NAMALWA (cell line): ENCODE measurements around the gene EPB41L3.
A peak's percentile ranks its signal among the peaks of the same experiment; 100 is the strongest.
"Not testable (repeated sequence)": the region's sequence is repeated elsewhere in the genome, so short reads cannot be mapped to it uniquely, and the experiment has no call there.

Source experiments
- DNase-seq: peaks from one replicate; pipeline ENCODE4 v3.0.0-alpha.2; 2015; ENCODE audit warnings: low spot score

The EPB41L3 gene

GRCh38 chr18:5543773-5544389 lies at the start of gene EPB41L3:
EPB41L3 (minus strand) TSS chr18:5543997; CDS start chr18:5489183, 54,814 bp downstream.
- no peak for DNase-seq

GRCh38 chr18:5588529-5588928 lies 44.7 kb upstream of the EPB41L3 start:
- no peak for DNase-seq

GRCh38 chr18:5585653-5586052 lies 41.9 kb upstream of the EPB41L3 start:
- DNase-seq = no peak

GRCh38 chr18:5584746-5585417 lies 41.1 kb upstream of the EPB41L3 start:
- DNase-seq = no peak

- no peak for DNase-seq
Measured at GRCh38 chr18:5582849-5583681, 39.3 kb upstream of the EPB41L3 start.

GRCh38 chr18:5582076-5582475 lies 38.3 kb upstream of the EPB41L3 start:
- DNase-seq = no peak

- no peak for DNase-seq
Measured at GRCh38 chr18:5574843-5575242, 31.0 kb upstream of the EPB41L3 start.

GRCh38 chr18:5571666-5572065 lies 27.9 kb upstream of the EPB41L3 start:
- DNase-seq = no peak

- not testable (repeated sequence) for DNase-seq
Measured at GRCh38 chr18:5570613-5571012, 26.8 kb upstream of the EPB41L3 start.

GRCh38 chr18:5568416-5568815 lies 24.6 kb upstream of the EPB41L3 start:
- no peak for DNase-seq

- no peak for DNase-seq
Measured at GRCh38 chr18:5558851-5559250, 15.1 kb upstream of the EPB41L3 start.

- DNase-seq = no peak
Measured at GRCh38 chr18:5556310-5556974, 12.6 kb upstream of the EPB41L3 start.

GRCh38 chr18:5554629-5555028 lies 10.8 kb upstream of the EPB41L3 start:
- DNase-seq = no peak

GRCh38 chr18:5546660-5547059 lies 2.9 kb upstream of the EPB41L3 start:
- DNase-seq = peak; percentile 18

GRCh38 chr18:5543036-5543680 lies 639 bp downstream of the EPB41L3 start:
- no peak for DNase-seq

- DNase-seq = no peak
Measured at GRCh38 chr18:5542515-5543035, 1.2 kb downstream of the EPB41L3 start.

GRCh38 chr18:5541644-5542043 lies 2.2 kb downstream of the EPB41L3 start:
- DNase-seq = no peak

- DNase-seq = no peak
Measured at GRCh38 chr18:5539391-5539790, 4.4 kb downstream of the EPB41L3 start.

GRCh38 chr18:5538544-5538943 lies 5.3 kb downstream of the EPB41L3 start:
- no peak for DNase-seq

GRCh38 chr18:5537860-5538259 lies 5.9 kb downstream of the EPB41L3 start:
- DNase-seq = no peak

GRCh38 chr18:5534845-5535244 lies 9.0 kb downstream of the EPB41L3 start:
- DNase-seq = no peak

GRCh38 chr18:5532066-5532465 lies 11.7 kb downstream of the EPB41L3 start:
- DNase-seq = no peak
